GM19193 (cell line): ENCODE results near the gene CHMP4B.

Experiments used
- POLR2A ChIP-seq: IDR thresholded peaks from 4 replicates; pipeline ENCODE4 v1.6.1; 2011; ENCODE audit not compliant: insufficient read depth, insufficient read length; ENCODE audit errors: extremely low read depth

CHMP4B gene

DNA sequence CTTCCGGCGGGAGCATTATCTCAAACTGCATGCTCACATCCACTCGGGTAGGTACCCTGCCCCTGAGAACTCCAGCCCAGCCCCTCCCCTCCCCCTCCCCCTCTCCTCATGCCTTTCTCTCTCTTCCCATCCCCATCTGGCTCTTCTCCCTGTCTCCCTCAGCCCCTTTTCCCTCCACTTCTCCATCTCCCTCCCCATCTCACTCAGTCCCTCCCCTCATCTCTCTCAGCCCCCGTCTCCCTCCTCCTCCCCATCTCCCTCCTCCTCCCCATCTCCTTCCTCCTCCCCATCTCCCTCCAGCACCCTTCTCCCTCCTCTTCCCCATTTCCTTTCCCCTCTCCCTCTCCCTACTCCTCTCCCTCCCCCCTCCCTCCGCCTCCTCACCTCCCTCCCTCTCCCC lies 27.3 kb upstream of the CHMP4B start:
- no peak for TF ChIP-seq POLR2A

DNA sequence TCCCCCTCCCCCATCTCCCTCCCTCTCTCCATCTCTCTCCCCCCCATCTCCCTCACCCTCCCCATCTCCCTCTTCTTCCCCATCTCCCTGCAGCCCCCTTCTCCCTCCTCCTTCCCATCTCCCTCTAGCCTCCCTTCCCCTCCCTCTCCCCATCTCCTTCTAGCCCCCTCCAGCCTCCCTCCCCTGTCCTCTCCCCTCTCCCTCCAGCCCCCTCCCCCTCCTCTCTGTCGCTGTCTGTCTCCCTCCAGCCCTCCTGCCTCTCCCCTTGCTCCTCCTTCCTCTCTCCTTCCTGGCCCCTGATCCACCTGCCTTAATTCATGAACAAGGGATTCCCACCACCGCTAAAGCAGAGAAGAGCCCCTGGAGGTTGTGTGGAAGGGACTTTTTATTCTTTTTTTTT lies 26.9 kb upstream of the CHMP4B start:
- no peak for TF ChIP-seq POLR2A

DNA sequence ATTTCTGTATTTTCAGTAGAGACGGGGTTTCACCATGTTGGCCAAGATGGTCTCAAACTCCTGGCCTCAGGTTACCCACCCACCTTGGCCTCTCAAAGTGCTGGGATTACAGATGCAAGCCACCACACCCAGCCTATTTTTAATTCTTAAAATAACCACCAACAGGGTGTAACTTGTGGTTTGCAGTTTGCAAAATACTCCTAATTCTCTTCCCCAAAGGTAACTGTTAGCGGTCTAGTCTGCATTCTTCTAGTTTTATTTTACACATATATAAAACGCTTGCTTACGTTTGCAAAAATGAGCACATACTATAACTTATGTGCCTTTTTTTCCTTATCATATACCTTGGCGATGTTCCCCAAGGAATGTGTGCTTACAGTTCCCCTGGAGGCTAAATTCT lies 25.6 kb upstream of the CHMP4B start:
- TF ChIP-seq POLR2A = no peak

DNA sequence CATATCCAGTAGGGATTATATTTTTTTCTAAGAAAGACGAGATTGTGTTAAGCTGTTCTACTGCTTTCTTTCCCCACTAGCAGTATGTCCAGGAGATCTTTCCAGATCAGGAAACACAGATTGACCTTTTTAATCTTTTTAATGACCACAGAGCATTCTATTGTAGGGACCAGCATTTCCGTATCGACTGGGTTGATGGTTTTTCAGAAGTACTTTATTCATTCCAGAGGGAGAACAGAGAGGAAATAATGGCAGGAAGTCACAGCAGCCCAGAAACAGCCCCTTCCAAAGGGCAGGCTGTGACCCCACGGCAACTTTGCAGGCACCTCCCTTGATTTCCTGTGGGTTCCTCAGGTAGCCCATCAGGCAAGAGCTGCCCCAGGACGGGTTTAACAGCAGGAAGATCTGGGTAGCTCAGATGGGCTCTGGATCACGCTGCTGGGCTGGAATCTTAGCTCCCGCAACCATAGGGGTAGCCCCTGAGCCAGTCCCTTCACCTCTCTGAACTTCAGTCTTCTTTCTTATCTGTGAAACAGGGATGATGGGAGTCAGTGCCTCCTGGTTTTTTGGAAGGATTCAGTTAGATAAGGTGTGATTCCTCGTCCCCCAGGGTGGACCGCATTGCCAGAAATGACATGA lies 23.8 kb upstream of the CHMP4B start:
- no peak for TF ChIP-seq POLR2A

DNA sequence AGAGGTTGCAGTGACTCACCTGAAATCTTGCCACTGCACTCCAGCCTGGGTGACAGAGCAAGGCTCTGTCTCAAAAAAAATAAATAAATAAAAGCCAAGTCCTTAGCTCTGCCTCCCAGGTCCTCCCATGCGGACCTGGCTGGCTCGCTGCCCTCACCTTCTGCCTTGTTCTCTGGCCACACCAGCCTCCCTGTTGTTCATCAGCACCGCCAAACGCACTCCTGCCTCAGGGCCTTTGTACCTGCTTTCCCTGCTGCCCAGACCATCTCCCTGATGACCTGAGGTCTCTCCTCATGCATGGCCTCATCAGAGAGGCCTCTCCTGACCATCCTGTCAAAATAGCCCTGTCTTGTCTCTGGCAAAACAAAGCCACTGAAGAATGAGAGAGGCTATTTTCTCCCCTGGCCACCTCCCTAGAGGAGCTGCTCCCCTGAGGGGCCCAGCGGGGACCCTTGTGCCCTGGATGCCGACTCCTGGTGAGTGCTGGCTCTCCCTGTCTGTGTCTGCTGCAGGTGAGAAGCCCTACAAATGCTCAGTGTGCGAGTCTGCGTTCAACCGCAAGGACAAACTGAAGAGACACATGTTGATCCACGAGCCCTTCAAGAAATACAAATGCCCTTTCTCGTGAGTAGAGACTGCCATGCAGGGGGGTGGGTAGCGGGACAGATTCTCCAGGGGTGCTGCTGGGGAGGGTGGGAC lies 22.6 kb upstream of the CHMP4B start:
- TF ChIP-seq POLR2A = no peak

DNA sequence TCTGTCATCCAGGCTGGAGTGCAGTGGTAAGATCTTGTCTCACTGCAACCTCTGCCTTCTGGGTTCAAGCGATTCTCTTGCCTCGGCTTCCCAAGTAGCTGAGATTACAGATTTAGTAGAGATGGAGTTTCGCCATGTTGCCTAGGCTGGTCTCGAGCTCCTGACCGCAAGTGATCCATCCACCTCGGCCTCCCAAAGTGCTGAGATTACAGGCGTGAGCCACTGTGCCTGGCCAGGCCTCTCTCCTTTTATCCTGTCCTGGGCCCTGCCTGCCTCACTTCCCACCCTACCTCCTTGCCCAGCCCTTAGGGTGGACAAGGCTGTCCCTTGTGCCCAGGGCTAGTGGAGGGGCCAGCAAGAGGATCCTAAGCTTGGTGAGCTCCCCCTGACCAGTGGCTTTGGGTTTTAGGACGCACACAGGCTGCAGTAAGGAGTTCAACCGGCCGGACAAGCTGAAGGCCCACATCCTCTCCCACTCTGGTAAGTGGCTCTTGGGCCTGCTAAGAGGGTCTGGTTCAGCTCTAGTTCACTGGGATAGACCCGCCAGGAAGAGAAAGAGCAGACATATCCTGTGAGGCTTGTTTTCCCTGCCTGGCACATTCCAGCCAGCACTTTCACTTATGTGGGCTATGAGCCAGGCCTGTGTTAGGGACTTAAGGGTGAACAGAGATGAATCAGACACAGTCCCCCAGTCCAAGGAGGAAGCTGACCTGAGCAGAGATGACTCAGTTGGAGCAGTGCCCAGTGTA lies 21.9 kb upstream of the CHMP4B start:
- no peak for TF ChIP-seq POLR2A

DNA sequence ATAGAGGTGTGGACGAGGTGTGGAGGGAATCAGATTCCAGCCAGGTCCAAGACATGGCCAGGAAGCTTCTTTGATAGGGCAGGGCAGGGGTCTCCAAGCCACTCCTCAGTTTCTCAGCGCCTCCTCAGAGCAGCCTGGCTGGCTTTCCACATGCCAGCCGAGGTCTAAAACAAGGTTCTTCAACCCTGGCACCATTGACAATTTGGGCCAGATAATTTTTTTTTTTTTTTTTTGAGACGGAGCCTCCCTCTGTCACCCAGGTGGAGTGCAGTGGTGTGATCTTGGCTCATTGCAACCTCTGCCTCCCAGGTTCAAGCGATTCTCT lies 21.3 kb upstream of the CHMP4B start:
- no peak for TF ChIP-seq POLR2A

DNA sequence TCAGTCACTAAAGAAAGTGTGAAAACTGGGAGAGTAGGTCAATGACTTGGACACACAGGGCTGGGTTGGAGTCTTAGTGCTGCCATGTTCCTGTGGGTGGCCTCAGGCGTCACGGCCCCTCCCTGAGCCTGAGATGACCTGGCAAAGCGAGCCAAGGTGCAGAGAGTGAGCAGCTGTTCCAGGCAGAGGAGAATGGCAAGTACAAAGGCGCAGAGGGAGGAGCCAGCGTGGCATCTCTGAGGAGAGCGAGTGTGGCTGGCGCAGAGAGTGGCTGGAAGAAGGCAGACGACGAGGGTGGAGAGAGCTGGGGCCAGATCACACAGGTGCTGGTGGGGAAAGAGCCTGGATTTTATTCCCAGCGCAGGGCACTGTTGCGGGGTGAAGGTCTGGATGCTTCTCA lies 20.6 kb upstream of the CHMP4B start:
- no peak for TF ChIP-seq POLR2A

DNA sequence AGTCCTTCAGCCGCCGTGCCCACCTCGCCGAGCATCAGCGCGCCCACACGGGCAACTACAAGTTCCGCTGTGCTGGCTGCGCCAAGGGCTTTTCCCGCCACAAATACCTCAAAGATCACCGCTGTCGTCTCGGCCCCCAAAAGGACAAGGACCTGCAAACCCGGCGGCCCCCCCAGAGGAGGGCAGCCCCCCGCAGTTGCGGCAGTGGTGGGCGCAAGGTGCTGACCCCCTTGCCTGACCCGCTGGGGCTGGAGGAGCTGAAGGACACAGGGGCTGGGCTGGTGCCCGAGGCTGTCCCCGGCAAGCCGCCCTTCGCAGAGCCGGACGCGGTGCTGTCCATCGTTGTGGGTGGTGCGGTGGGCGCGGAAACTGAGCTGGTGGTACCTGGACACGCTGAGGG lies 20.1 kb upstream of the CHMP4B start:
- TF ChIP-seq POLR2A = no peak

DNA sequence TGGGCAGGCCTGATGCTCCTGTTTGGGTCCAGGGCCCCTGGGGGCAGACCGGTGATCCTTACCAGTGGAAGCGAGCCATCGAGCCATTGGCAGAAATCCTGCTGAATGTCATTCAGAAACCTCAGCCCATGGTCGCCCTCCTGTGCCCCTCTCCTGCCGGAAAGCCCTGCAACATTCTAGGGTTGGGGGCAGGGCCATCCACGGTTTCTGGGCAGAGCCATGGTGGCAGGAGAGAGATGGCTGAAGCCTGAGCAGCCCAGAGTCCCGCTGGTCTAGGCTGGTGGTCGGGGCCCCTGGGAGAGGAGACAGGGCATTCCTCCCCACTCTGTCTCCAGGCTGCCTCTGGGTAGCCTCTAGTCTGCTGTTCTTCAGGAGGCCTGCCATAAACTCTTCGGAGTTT lies 19.6 kb upstream of the CHMP4B start:
- TF ChIP-seq POLR2A = no peak

DNA sequence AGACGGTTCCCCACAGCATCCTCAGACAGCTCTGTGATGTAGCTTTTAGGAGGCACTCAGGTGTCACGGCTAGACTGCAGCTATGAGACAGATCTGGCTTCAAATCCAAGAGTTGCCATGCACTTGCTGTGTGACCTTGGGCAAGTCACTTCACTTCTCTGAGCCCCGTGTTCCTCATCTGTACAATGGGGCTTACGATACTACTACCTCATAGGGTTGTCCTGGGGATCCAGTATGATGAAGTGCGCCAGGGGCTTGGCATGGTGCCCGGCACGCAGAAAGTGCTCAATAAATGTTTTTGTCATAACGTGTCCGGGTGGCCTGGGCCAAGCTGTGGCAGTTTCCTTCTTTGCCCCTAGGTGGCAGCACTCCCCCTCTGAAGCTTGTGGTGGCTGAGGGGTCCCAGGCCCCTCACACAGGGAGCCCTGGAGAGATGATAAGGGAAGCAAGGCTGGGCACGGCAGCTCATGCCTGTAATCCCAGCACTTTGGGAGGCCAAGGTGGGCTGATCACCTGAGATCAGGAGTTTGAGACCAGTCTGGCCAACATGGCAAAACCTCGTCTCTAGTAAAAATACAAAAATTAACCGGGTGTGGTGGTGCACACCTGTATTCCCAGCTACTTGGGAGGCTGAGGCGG lies 19.1 kb upstream of the CHMP4B start:
- no peak for TF ChIP-seq POLR2A

DNA sequence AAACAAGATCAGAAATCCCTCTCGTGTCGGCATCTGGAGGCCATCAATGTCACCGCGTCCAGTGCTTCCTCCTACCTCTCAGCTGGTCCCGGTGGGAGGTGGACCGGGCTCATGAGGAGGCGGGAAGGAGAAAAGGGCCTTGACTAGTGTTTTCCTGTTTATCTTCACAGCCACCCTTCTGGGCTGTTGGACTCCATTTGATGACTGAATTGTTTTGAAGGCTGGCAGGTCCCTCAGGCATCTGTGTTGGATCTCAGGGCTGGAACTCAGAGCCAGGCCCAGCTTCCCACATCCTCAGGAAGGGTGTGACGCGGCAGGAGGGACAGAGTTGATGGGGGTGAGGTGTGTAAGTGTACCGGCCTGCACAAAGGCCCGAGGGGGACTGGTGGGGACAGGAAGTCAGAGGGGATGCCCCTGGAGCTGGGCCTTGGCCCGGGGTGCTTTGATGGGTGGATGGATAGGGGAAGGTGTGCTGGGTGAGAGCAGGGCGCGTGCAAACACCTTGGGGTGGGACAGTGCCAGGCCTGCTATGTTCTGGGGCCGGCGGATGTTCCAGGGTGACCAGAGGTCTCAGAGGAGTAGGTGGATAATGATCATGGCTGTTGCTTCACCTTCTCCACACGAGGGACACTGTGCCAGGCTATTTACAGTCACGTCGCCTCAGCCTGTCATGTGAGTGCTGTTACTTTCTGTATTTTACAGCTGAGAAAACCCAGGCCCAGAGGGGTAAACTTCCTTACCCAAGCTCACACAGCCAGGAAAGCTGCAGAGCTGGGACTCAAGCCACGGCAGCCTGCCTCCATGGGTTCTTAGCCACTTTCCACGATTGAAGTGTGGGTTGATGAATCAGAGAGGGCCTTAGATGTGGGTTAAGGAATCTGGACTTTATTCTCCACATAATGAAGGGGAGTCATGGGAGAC lies 17.9 kb upstream of the CHMP4B start:
- no peak for TF ChIP-seq POLR2A

DNA sequence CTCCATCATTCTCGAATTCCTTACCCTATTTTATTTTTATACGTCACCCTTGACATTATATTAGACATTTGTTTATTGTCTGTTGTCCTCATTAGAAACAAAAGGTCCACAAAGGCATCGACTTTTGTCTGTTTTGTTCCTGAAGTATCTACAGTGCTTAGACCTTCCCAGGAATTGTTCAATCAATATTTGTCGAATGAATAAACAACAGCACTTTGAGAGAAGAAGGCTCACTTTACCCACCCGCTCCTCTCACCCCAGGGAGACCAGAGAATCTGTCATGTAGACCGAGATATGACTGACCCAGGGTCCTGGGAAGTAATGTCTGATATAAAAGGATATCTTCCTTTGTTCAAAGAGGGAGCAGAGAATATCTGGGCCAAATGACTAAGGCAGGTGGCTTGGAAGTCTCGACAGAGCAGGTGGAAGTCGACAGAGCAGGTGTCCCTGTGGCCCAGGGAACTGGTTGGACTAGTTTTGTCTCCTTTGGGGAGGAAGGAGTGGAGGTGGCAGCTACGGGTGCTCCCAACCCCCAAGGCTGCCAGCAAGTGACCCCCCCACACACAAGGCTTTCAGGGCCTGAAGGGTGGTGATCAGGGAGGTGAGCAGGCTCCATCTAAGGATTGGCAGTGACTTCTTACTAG lies 14.8 kb upstream of the CHMP4B start:
- no peak for TF ChIP-seq POLR2A

DNA sequence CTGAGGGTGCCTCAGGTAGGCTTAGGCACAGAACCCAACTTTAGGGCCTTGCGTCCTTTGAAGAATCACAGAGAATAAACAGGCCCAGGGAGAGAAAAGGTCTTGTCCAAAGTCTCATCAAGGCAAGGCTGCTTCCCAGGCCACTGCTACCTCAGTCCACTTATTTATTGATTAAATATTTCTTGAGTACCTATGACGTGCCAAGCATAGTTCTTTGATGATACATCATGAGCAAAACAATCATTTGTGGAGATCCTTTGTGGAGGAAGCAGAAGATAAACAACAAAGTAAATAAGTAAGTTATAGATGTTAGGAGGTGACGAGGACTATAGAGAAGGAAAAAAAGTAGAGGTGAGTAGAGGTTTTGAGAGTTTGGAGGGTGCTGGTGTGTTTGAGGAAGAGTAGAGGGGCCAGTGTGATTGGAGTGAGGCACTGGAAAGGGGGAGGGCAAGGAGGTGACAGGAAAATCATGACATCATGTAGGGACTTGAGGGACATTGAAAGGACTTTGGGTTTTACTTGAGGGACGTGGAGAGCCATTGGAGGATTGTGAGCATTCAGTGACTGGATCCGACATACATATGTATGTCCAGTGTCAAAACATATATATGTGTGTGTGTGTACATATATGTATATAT lies 14.1 kb upstream of the CHMP4B start:
- no peak for TF ChIP-seq POLR2A
